AG09319 (cell line): Measurements from ENCODE around the gene YRDC.

Experiments used
- DNase-seq: peaks from one replicate; pipeline ENCODE4 v3.0.0-alpha.2; 2010; ENCODE audit warnings: low read depth; ENCODE audit errors: extremely low read depth
- TF ChIP-seq, protein P1 (sequence below): IDR thresholded peaks from 2 replicates; pipeline ENCODE4 v1.5.1; 2011; ENCODE audit warnings: low read depth, mild to moderate bottlenecking, inconsistent platforms, low read length, moderate library complexity

Gene YRDC, protein sequence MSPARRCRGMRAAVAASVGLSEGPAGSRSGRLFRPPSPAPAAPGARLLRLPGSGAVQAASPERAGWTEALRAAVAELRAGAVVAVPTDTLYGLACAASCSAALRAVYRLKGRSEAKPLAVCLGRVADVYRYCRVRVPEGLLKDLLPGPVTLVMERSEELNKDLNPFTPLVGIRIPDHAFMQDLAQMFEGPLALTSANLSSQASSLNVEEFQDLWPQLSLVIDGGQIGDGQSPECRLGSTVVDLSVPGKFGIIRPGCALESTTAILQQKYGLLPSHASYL

GRCh38 chr1:37807555-37808368 lies at the start of gene YRDC, which contains the start of gene C1orf122:
TSS of gene YRDC (minus strand) at chr1:37808208. CDS start at chr1:37808180, 28 bp downstream.
TSS of gene C1orf122 (plus strand) at chr1:37807790. CDS start at chr1:37808405, 615 bp downstream.
- peak; percentile 78 for DNase-seq
- TF ChIP-seq, protein P1, sequence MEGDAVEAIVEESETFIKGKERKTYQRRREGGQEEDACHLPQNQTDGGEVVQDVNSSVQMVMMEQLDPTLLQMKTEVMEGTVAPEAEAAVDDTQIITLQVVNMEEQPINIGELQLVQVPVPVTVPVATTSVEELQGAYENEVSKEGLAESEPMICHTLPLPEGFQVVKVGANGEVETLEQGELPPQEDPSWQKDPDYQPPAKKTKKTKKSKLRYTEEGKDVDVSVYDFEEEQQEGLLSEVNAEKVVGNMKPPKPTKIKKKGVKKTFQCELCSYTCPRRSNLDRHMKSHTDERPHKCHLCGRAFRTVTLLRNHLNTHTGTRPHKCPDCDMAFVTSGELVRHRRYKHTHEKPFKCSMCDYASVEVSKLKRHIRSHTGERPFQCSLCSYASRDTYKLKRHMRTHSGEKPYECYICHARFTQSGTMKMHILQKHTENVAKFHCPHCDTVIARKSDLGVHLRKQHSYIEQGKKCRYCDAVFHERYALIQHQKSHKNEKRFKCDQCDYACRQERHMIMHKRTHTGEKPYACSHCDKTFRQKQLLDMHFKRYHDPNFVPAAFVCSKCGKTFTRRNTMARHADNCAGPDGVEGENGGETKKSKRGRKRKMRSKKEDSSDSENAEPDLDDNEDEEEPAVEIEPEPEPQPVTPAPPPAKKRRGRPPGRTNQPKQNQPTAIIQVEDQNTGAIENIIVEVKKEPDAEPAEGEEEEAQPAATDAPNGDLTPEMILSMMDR = no peak

DNA sequence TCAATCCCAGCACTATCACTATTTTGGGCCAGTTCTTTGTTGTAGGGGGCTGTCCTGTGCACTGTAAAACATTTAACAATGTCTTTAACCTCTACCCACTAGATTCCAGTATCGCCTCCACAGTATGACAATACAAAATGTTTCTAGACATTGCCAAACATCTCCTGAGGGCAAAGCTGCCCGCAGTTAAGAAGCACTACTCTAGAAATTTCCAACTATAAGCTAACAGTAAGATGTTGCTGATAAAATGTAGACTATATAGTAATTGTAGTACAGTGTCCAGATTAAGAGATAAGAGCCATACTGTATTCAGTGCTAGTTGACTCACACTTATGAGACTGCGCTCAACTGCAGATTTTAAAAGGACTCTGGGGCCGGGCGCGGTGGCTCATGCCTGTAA lies 46.4 kb upstream of the YRDC start:
- TF ChIP-seq, protein P1 = no peak

DNA sequence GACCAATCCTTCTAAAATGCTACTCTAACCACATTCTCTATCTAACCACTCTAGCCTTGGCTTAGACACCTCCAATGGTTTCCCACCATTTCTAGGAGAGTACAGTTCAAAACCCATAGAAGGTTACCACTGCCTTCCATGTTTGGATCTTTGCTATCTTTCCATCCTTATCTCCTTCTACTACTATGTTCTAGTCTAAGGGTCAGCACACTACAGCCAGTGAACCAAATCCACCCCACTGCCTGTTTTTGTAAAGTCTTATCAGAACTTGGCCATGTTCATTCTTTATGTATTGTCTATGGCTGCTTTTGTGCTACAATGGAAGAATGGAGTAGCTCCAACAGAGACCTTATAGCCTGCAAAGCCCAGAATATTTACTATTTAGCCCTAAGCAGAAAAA lies 45.1 kb upstream of the YRDC start:
- TF ChIP-seq, protein P1 = no peak
- no peak for DNase-seq

More for the DNA sequence above, 46.4 kb upstream of the YRDC start:
- no peak for DNase-seq

- TF ChIP-seq, protein P1 = no peak
- no peak for DNase-seq
These were observed 43.8 kb upstream of the YRDC start for GRCh38 chr1:37851782-37852210.

- TF ChIP-seq, protein P1 = no peak
- DNase-seq = no peak
These were observed 43.3 kb upstream of the YRDC start for GRCh38 chr1:37851262-37851661.

- DNase-seq = peak; percentile 19
These were observed 42.4 kb upstream of the YRDC start for GRCh38 chr1:37850352-37850955.

More at GRCh38 chr1:37850352-37850955, 42.4 kb upstream of the YRDC start:
- TF ChIP-seq, protein P1 = no peak
